ENCODE measurements around the gene VPS36.

VPS36 gene

DNA sequence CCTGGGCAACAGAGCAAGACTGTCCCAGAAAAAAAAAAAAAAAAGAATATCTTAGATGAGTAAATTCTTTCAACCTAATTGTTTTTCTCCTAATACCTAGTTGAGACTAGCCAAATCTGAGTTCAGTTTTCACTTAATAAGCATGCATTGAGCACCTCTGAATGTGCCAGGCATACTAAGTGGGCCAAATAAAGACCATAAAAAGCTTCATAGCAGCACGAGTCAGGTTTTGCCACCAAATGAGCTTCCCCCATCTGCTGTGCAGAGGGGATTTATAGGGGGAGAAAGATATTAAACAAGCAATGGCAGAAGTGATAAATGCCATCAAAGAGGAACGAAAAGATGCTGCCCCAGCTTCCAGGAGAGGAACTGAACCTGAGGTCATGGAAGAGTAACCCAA lies 55.8 kb downstream of the VPS36 start:
- TF ChIP-seq CTCF (IDR thresholded peaks at IDR 0.05; ENCODE audit: low read depth, low read length): no peak
- no peak overlapping the region for H3K4me3 ChIP-seq (replicated peaks in 1 of 2; ENCODE audit: low read depth in 2 of 2, low read length in 2 of 2)
- no peak for DNase-seq (ENCODE audit: low read depth in 2 of 2)

GRCh38 chr13:52393572-52394357 lies 56.7 kb downstream of the VPS36 start:
- DNase-seq (ENCODE audit: low read depth in 2 of 2): no peak
- TF ChIP-seq CTCF (IDR thresholded peaks at IDR 0.05; ENCODE audit: low read depth, low read length): no peak
- no peak overlapping the region for H3K4me3 ChIP-seq (replicated peaks in 1 of 2; ENCODE audit: low read depth in 2 of 2, low read length in 2 of 2)

GRCh38 chr13:52387721-52388120 lies 62.7 kb downstream of the VPS36 start:
- DNase-seq (ENCODE audit: low read depth in 2 of 2): no peak
- no peak overlapping the region for H3K4me3 ChIP-seq (replicated peaks in 1 of 2; ENCODE audit: low read depth in 2 of 2, low read length in 2 of 2)
- TF ChIP-seq CTCF (IDR thresholded peaks at IDR 0.05; ENCODE audit: low read depth, low read length): no peak

DNA sequence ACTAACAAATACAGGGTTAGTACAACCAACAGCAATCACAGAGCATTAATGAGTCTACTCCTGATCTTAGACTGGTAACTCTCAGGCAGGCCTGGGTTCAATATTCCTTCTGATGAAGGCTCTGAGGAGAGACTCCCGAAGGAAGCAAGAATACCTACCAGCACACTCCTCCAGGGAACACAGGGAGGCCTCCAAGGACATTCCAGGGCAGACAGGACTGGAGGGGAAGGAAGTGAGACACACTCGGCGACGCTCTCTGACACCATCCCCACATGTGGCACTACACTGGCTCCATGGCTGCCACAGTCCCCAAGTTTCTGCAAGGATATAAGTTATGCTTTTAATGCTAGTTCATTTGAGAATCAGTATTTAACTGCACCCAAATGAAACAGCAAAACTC lies 64.6 kb downstream of the VPS36 start:
- no peak for TF ChIP-seq CTCF (IDR thresholded peaks at IDR 0.05; ENCODE audit: low read depth, low read length)

DNA sequence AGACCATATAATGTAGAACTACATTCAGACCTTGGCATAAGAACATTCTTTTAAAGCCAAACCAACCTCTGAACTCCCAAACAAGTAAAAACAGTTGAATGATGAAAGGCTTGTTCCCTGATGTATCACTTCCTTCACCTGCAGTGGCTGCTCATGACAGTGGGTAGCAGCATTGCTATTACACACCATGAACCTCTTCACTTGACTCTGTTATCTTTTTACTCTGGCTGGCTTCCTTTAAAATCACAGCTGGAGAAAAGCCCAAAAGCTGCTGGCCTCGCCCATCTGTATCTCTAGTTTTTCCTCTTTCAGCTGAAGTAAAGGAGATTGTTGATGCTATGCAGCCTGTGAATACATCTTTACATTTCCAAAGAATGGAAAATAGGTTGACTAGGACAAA lies 67.1 kb downstream of the VPS36 start:
- no peak for TF ChIP-seq CTCF (IDR thresholded peaks at IDR 0.05; ENCODE audit: low read depth, low read length)
- peak in 1 of 2 donors; percentile 30 for DNase-seq (ENCODE audit: low read depth in 2 of 2)

More for the DNA sequence above, 64.6 kb downstream of the VPS36 start:
- H3K4me3 ChIP-seq (replicated peaks in 1 of 2; ENCODE audit: low read depth in 2 of 2, low read length in 2 of 2): no peak overlapping the region
- DNase-seq (ENCODE audit: low read depth in 2 of 2): no peak

DNA sequence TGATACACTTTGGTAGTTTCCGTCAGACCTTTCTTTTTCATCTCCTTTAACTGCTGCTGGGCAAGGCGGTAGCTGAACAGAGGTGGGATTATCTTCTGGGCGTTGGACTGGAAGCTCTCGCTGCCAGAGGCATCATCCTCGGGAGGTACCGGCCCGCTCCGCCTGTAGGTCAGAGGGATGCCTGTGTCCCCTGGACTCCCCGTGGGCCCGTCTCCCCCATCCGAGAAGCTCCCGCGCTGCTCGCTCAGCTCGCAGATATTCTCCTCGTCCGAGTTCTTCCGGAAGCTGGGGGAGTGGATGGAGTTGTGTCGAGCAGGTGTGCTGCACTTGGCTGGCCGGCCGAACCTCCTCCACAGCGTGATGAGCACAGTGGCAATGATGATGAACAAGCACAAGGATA lies 72.1 kb downstream of the VPS36 start:
- no peak for TF ChIP-seq CTCF (IDR thresholded peaks at IDR 0.05; ENCODE audit: low read depth, low read length)
- DNase-seq (ENCODE audit: low read depth in 2 of 2): no peak
- H3K4me3 ChIP-seq (replicated peaks in 1 of 2; ENCODE audit: low read depth in 2 of 2, low read length in 2 of 2): no peak overlapping the region

More for the DNA sequence above, 67.1 kb downstream of the VPS36 start:
- H3K4me3 ChIP-seq (replicated peaks in 1 of 2; ENCODE audit: low read depth in 2 of 2, low read length in 2 of 2): no peak overlapping the region

DNA sequence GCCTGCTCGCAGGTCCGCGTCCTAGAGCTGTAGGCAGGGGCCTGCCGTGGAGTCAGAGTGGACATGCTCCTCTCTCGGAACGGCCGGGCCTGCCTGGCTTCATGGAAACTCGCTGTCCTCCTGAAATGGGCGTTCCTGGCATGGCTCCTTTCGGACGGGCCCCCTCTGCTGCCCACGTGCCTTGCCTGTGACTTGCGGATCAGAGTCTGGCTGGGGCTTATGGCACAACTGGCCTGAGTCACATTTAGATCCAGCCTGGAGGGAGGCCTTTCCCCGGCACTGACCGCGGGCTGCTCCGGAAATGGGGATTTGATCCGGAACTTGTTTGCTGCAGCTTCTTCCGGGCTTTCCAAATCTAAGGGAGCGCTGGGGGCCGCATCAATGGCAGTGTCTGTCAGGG lies 72.5 kb downstream of the VPS36 start:
- no peak for DNase-seq (ENCODE audit: low read depth in 2 of 2)
- no peak for TF ChIP-seq CTCF (IDR thresholded peaks at IDR 0.05; ENCODE audit: low read depth, low read length)
- no peak overlapping the region for H3K4me3 ChIP-seq (replicated peaks in 1 of 2; ENCODE audit: low read depth in 2 of 2, low read length in 2 of 2)

Data from cardiac fibroblast (primary cell).